ENCODE data around the gene GOSR2. TPM values are rescaled to one million over a fixed set of nuclear protein-coding genes. Genes with fewer than 3 reads are reported as not detected.
A peak's percentile ranks its signal among the peaks of the same experiment; 100 is the strongest.

GOSR2 gene
- total and polyA plus RNA-seq, 2 of the 13 experiments (the other 11 are each of a cell fraction or from before 2014, with no cell fraction given), result 61.5 to 63.9 TPM

DNA sequence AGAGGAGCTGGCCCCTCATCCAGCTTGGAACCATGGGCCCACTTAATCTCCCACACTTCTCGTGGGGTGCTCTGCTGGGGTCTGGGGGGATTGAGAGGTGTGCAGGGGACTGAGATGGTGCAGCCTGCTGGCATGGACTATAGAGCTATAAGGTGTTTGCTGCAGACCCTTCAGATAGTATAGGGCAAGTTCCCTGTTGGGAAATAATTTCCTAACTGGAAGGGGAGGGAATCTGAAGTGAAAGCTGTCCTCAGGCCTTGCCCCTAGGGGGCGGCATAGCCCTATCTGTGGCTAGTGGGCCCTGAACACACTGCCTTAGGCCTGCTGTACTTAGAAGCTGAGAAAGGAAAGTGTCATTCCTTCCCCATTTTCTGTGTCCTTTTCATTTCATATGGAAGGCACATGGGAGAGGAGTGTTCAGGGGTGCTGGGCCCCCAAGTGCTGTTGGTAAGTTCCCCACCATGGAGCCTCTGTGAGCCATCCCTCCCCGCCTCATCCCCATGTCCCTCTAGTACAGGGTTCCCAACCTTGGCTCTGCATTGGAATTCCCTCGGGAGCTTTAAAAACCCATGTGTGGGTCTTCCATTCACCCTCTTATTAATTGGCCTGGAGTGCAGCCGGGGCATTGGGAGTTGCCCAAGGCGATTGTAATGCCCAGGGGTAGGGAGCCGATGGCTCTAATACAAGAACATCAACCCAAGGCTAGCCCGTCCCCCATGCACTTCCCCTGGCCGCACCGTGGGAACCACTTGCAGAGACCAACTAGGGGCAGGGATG, 19.7 kb downstream of the GOSR2 start (continued):
- TF ChIP-seq, protein P1, sequence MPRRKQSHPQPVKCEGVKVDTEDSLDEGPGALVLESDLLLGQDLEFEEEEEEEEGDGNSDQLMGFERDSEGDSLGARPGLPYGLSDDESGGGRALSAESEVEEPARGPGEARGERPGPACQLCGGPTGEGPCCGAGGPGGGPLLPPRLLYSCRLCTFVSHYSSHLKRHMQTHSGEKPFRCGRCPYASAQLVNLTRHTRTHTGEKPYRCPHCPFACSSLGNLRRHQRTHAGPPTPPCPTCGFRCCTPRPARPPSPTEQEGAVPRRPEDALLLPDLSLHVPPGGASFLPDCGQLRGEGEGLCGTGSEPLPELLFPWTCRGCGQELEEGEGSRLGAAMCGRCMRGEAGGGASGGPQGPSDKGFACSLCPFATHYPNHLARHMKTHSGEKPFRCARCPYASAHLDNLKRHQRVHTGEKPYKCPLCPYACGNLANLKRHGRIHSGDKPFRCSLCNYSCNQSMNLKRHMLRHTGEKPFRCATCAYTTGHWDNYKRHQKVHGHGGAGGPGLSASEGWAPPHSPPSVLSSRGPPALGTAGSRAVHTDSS (CRISPR knock-in tag; conservative IDR thresholded peaks at IDR 0.05), result no peak
- TF ChIP-seq, protein P2, sequence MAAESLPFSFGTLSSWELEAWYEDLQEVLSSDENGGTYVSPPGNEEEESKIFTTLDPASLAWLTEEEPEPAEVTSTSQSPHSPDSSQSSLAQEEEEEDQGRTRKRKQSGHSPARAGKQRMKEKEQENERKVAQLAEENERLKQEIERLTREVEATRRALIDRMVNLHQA (CRISPR knock-in tag; IDR thresholded peaks at IDR 0.05), result no peak
- TF ChIP-seq, protein P3, sequence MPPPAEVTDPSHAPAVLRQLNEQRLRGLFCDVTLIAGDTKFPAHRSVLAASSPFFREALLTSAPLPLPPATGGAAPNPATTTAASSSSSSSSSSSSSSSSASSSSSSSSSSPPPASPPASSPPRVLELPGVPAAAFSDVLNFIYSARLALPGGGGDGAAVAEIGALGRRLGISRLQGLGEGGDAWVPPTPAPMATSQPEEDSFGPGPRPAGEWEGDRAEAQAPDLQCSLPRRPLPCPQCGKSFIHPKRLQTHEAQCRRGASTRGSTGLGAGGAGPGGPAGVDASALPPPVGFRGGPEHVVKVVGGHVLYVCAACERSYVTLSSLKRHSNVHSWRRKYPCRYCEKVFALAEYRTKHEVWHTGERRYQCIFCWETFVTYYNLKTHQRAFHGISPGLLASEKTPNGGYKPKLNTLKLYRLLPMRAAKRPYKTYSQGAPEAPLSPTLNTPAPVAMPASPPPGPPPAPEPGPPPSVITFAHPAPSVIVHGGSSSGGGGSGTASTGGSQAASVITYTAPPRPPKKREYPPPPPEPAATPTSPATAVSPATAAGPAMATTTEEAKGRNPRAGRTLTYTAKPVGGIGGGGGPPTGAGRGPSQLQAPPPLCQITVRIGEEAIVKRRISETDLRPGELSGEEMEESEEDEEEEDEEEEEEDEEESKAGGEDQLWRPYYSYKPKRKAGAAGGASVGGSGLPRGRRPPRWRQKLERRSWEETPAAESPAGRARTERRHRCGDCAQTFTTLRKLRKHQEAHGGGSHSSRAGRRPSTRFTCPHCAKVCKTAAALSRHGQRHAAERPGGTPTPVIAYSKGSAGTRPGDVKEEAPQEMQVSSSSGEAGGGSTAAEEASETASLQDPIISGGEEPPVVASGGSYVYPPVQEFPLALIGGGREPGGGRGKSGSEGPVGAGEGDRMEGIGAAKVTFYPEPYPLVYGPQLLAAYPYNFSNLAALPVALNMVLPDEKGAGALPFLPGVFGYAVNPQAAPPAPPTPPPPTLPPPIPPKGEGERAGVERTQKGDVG (CRISPR knock-in tag; IDR thresholded peaks at IDR 0.05; ENCODE audit: borderline replicate concordance), result no peak
- TF ChIP-seq MYC (CRISPR knock-in tag; IDR thresholded peaks at IDR 0.05; ENCODE audit: borderline replicate concordance) (0 out of 2 replicates have a peak, but pooled peaks have one; percentile 12), EHMT2 (IDR thresholded peaks at IDR 0.05; ENCODE audit: borderline replicate concordance, low read depth, low read length) (no peak), GABPA (IDR thresholded peaks at IDR 0.05; ENCODE audit: low read depth, low read length) (no peak), GABPA (CRISPR knock-in tag; IDR thresholded peaks at IDR 0.05; ENCODE audit: low read depth) (no peak), KLF6 (CRISPR knock-in tag; IDR thresholded peaks at IDR 0.05) (no peak), ZNF557 (CRISPR knock-in tag; IDR thresholded peaks at IDR 0.05) (no peak), ZNF263 (CRISPR knock-in tag; IDR thresholded peaks at IDR 0.05) (no peak), GATAD1 (CRISPR knock-in tag; IDR thresholded peaks at IDR 0.05) (peak; percentile 49; the same call in 1 of the 2 replicates), ZBTB21 (CRISPR knock-in tag; IDR thresholded peaks at IDR 0.05) (no peak), RFXANK (CRISPR knock-in tag; IDR thresholded peaks at IDR 0.05) (no peak), ZBTB7A (CRISPR knock-in tag; IDR thresholded peaks at IDR 0.05) (no peak), ZZZ3 (CRISPR knock-in tag; IDR thresholded peaks at IDR 0.05; ENCODE audit: borderline replicate concordance) (no peak), SSRP1 (CRISPR knock-in tag; IDR thresholded peaks at IDR 0.05) (peak; percentile 92), HHEX (CRISPR knock-in tag; IDR thresholded peaks at IDR 0.05) (no peak), PHF8 (CRISPR knock-in tag; IDR thresholded peaks at IDR 0.05) (no peak; the same call in 1 of the 2 replicates), MIER2 (CRISPR knock-in tag; IDR thresholded peaks at IDR 0.05) (peak; percentile 28; the same call in 1 of the 2 replicates), CENPX (CRISPR knock-in tag; IDR thresholded peaks at IDR 0.05) (no peak), SMC3 (IDR thresholded peaks at IDR 0.05; ENCODE audit: low read length) (peak; percentile 93)
- TF ChIP-seq, protein P4, sequence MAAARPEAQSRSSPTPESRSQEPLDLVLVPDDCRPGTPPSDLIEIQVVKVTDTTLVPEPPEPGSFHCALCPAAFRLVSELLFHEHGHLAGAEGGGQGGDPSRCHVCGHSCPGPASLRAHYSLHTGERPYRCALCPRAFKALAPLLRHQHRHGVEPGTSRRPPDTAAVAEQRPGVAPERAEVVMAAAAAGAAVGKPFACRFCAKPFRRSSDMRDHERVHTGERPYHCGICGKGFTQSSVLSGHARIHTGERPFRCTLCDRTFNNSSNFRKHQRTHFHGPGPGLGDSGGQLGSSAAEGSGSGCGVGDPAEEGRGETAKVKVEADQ (CRISPR knock-in tag; IDR thresholded peaks at IDR 0.05; ENCODE audit: borderline replicate concordance), result no peak
- TF ChIP-seq, protein P5, sequence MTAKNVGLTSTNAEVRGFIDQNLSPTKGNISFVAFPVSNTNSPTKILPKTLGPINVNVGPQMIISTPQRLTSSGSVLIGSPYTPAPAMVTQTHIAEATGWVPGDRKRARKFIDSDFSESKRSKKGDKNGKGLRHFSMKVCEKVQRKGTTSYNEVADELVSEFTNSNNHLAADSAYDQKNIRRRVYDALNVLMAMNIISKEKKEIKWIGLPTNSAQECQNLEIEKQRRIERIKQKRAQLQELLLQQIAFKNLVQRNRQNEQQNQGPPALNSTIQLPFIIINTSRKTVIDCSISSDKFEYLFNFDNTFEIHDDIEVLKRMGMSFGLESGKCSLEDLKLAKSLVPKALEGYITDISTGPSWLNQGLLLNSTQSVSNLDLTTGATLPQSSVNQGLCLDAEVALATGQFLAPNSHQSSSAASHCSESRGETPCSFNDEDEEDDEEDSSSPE (CRISPR knock-in tag; IDR thresholded peaks at IDR 0.05), result 0 out of 2 replicates have a peak, but pooled peaks have one; percentile 37

Measured in HepG2 (cell line).